Esophagus squamous epithelium (tissue), 4 donors: ENCODE results near the gene SLC1A7.

ENCODE experiments used
- POLR2A ChIP-seq, 4 donors: fragments of 450-650 bp; IDR thresholded peaks; one replicate each; pipeline ENCODE4 v1.6.1; 2017; ENCODE audit warnings: antibody characterized with exemption in 4 of 4, mild to moderate bottlenecking in 4 of 4, moderate library complexity in 3 of 4
- TF ChIP-seq, protein P1 (sequence below), 6 experiments: fragments of 450-650 bp in 4 of 6; fragments of 200-600 bp in 2 of 6; sonication (generic) in 2 of 6; IDR thresholded peaks; one replicate each; pipeline ENCODE4 v1.5.1; 2016 to 2019; ENCODE audit warnings: antibody characterized with exemption in 6 of 6, mild to moderate bottlenecking in 4 of 6, moderate library complexity in 4 of 6

- TF ChIP-seq, protein P1, sequence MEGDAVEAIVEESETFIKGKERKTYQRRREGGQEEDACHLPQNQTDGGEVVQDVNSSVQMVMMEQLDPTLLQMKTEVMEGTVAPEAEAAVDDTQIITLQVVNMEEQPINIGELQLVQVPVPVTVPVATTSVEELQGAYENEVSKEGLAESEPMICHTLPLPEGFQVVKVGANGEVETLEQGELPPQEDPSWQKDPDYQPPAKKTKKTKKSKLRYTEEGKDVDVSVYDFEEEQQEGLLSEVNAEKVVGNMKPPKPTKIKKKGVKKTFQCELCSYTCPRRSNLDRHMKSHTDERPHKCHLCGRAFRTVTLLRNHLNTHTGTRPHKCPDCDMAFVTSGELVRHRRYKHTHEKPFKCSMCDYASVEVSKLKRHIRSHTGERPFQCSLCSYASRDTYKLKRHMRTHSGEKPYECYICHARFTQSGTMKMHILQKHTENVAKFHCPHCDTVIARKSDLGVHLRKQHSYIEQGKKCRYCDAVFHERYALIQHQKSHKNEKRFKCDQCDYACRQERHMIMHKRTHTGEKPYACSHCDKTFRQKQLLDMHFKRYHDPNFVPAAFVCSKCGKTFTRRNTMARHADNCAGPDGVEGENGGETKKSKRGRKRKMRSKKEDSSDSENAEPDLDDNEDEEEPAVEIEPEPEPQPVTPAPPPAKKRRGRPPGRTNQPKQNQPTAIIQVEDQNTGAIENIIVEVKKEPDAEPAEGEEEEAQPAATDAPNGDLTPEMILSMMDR (IDR thresholded peaks at IDR 0.05) = no peak
- no peak for TF ChIP-seq POLR2A (IDR thresholded peaks at IDR 0.05)
Measured at GRCh38 chr1:53125623-53126360, 16.6 kb downstream of the SLC1A7 start.
